Panc1 (cell line): ENCODE results near the gene OR2A25. TPM values are rescaled to one million over a fixed set of nuclear protein-coding genes. Genes with fewer than 3 reads are reported as not detected.

Source experiments
- ATAC-seq: fragments of 200-7000 bp; cut with Tn5 transposase; 2 replicates; pipeline ENCODE4 v1.9.1; 2020; ENCODE audit warnings: mild to moderate bottlenecking, moderate library complexity
- BruUV-seq: library from RNA; stranded (reverse); fragments of 400-500 nt; replicated peaks from 2 replicates; lab custom pipeline; 2021; lab: Mats Ljungman, UMichigan
- CTCF ChIA-PET: fragments of 300-600 bp; sonication (Branson Sonifier 250); formaldehyde crosslinking; loops from one replicate; lab custom pipeline; 2022; ENCODE audit warnings: antibody characterized with exemption; lab: Charles Lee
- POLR2A ChIA-PET: fragments of 300-600 bp; sonication (Branson Sonifier 250); formaldehyde crosslinking; loops from one replicate; lab custom pipeline; 2022; ENCODE audit warnings: antibody characterized with exemption; lab: Charles Lee
- DNase-seq: peaks from one replicate; pipeline ENCODE4 v3.0.0-alpha.2; 2010; ENCODE audit warnings: low read depth, low spot score
- H3K27ac ChIP-seq: 2 replicates; pipeline ENCODE4 v1.5.1; 2011; ENCODE audit warnings: mild to moderate bottlenecking, low read length, inconsistent platforms
- H3K27me3 ChIP-seq: fragments of 200-500 bp; sonication (Bioruptor generic); 2 replicates; pipeline ENCODE4 v1.6.0; 2014; ENCODE audit warnings: low read length, inconsistent platforms; ENCODE audit not compliant: control insufficient read depth, insufficient read depth
- H3K36me3 ChIP-seq: fragments of 200-500 bp; sonication (Bioruptor generic); 2 replicates; pipeline ENCODE4 v1.5.1; 2014; ENCODE audit warnings: inconsistent platforms, mild to moderate bottlenecking, low read length, moderate library complexity; ENCODE audit not compliant: control insufficient read depth, insufficient read depth
- H3K4me1 ChIP-seq: 2 replicates; pipeline ENCODE4 v1.5.1; 2011; ENCODE audit warnings: inconsistent platforms, mild to moderate bottlenecking, low read length, moderate library complexity; ENCODE audit not compliant: control insufficient read depth, insufficient read depth
- H3K4me3 ChIP-seq, 2 experiments: 2 replicates each; pipeline ENCODE4 v1.5.1; 2011 to 2012; ENCODE audit warnings: low read depth in 2 of 2, low read length in 2 of 2, mild to moderate bottlenecking in 2 of 2, inconsistent platforms in 1 of 2, moderate library complexity in 1 of 2
- H3K9me3 ChIP-seq: fragments of 200-500 bp; sonication (Bioruptor generic); 2 replicates; pipeline ENCODE4 v1.5.1; 2014; ENCODE audit warnings: low read depth, mild to moderate bottlenecking, inconsistent platforms, low read length, moderate library complexity; ENCODE audit not compliant: control insufficient read depth, insufficient read depth
- POLR2AphosphoS5 ChIP-seq: IDR thresholded peaks from 2 replicates; pipeline ENCODE4 v1.6.1; 2012; ENCODE audit warnings: mild to moderate bottlenecking, low read depth, low read length, moderate library complexity
- SIN3A ChIP-seq: IDR thresholded peaks from 2 replicates; pipeline ENCODE4 v1.6.1; 2012; ENCODE audit warnings: low read depth, mild to moderate bottlenecking, low read length, moderate library complexity, borderline replicate concordance; ENCODE audit not compliant: insufficient read depth
- TCF7L2 ChIP-seq: IDR thresholded peaks from 2 replicates; pipeline ENCODE4 v1.6.1; 2011; ENCODE audit warnings: mild to moderate bottlenecking, low read depth, low read length, inconsistent platforms
- in situ Hi-C: cut with HindIII; loops from 2 replicates; pipeline ENCODE4 v1.10.0; 2016; ENCODE audit warnings: low sequenced_read_pairs, low pct_unique_long_range_greater_than_20kb
- intact Hi-C: fragments of 100-400 bp; cut with micrococcal nuclease; formaldehyde crosslinking; loops from one replicate; pipeline ENCODE4 v1.10.0; 2022; ENCODE audit not compliant: unreplicated experiment
- total RNA-seq: library from RNA; stranded (reverse); gene quantifications from one replicate; pipeline ENCODE4 v1.2.1, GENCODE V29; 2021; ENCODE audit not compliant: unreplicated experiment
- TF ChIP-seq, protein P1 (sequence below): fragments of 450-650 bp; IDR thresholded peaks from 2 replicates; pipeline ENCODE4 v1.5.1; 2017; ENCODE audit warnings: mild to moderate bottlenecking
- TF ChIP-seq, protein P2 (sequence below), 2 experiments: IDR thresholded peaks; 2 replicates each; pipeline ENCODE4 v1.6.1; 2011 to 2012; ENCODE audit warnings: low read depth in 2 of 2, control low read depth in 1 of 2, low read length in 1 of 2, mild to moderate bottlenecking in 1 of 2, moderate library complexity in 1 of 2; ENCODE audit not compliant: insufficient read depth in 1 of 2

Gene OR2A25
- total RNA-seq, 1 experiment from 2014 or later = not detected

DNA sequence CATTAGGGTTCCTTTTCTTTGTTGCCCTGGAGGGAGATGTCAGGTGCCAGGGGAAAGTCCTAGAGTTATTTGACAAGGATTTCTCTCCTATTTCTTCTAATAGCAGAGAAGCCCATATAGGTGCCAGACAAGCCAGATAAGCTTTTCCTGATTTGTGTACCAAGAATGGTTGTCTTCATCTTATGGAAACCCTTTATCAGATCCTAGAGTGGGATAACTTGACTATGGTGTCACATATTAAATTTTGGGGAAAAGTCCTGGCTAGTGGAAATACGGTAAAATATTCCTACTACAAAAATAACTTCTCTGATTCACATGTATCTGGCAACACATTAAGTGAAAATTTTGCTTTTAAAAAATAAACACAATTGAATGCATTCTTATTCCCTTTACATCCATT lies 17.6 kb downstream of the OR2A25 start:
- no TSS peak for BruUV-seq
- Histone ChIP-seq H3K27me3 (no peaks in the 10 kb centered on the region), H3K4me1 (no peaks in the 10 kb centered on the region), H3K9me3 (no peaks in the 10 kb centered on the region), H3K27ac (no peak overlapping the region), H3K36me3 (no peaks in the 10 kb centered on the region), H3K4me3 (no peak overlapping the region)
- intact Hi-C loops (no loop called here), in situ Hi-C loops (no loop called here)
- TF ChIP-seq, protein P1, sequence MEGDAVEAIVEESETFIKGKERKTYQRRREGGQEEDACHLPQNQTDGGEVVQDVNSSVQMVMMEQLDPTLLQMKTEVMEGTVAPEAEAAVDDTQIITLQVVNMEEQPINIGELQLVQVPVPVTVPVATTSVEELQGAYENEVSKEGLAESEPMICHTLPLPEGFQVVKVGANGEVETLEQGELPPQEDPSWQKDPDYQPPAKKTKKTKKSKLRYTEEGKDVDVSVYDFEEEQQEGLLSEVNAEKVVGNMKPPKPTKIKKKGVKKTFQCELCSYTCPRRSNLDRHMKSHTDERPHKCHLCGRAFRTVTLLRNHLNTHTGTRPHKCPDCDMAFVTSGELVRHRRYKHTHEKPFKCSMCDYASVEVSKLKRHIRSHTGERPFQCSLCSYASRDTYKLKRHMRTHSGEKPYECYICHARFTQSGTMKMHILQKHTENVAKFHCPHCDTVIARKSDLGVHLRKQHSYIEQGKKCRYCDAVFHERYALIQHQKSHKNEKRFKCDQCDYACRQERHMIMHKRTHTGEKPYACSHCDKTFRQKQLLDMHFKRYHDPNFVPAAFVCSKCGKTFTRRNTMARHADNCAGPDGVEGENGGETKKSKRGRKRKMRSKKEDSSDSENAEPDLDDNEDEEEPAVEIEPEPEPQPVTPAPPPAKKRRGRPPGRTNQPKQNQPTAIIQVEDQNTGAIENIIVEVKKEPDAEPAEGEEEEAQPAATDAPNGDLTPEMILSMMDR = no peak
- POLR2A ChIA-PET = no interaction called here
- no peak for ATAC-seq
- no peak for DNase-seq
- CTCF ChIA-PET = no interaction called here

DNA sequence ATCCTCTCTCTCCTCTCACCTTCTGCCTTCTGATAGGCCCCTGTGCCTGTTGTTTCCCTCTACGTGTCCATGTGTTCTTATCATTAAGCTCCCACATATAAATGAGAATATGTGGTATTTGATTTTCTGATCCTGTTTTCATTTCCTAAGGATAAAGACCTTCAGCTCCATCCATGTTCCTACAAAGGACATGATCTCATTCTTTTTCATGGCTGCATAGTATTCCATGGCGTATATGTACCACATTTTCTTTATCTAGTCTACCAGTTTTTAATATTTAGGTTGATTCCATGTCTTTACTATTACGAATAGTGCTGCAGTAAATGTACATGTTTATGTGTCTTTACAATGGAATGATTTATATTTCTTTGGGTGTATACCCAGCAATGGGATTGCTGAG lies 21.1 kb downstream of the OR2A25 start:
- H3K4me3 ChIP-seq = no peak overlapping the region
- intact Hi-C loops = no loop called here
- no peaks in the 10 kb centered on the region for H3K36me3 ChIP-seq
- DNase-seq (no peak), ATAC-seq (no peak)
- ChIA-PET POLR2A (no interaction called here), CTCF (no interaction called here)
- no peaks in the 10 kb centered on the region for H3K9me3 ChIP-seq
- TF ChIP-seq SIN3A (no peak), POLR2AphosphoS5 (no peak), TCF7L2 (no peak)
- TF ChIP-seq, protein P2, sequence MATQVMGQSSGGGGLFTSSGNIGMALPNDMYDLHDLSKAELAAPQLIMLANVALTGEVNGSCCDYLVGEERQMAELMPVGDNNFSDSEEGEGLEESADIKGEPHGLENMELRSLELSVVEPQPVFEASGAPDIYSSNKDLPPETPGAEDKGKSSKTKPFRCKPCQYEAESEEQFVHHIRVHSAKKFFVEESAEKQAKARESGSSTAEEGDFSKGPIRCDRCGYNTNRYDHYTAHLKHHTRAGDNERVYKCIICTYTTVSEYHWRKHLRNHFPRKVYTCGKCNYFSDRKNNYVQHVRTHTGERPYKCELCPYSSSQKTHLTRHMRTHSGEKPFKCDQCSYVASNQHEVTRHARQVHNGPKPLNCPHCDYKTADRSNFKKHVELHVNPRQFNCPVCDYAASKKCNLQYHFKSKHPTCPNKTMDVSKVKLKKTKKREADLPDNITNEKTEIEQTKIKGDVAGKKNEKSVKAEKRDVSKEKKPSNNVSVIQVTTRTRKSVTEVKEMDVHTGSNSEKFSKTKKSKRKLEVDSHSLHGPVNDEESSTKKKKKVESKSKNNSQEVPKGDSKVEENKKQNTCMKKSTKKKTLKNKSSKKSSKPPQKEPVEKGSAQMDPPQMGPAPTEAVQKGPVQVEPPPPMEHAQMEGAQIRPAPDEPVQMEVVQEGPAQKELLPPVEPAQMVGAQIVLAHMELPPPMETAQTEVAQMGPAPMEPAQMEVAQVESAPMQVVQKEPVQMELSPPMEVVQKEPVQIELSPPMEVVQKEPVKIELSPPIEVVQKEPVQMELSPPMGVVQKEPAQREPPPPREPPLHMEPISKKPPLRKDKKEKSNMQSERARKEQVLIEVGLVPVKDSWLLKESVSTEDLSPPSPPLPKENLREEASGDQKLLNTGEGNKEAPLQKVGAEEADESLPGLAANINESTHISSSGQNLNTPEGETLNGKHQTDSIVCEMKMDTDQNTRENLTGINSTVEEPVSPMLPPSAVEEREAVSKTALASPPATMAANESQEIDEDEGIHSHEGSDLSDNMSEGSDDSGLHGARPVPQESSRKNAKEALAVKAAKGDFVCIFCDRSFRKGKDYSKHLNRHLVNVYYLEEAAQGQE (IDR thresholded peaks at IDR 0.05; ENCODE audit: insufficient read depth in 1 of 2, low read depth in 2 of 2, low read length in 1 of 2) = no peak
- TF ChIP-seq, protein P1 = no peak
- in situ Hi-C loops = no loop called here
- H3K4me1 ChIP-seq = no peaks in the 10 kb centered on the region
- no peak overlapping the region for H3K27ac ChIP-seq
- no TSS peak for BruUV-seq
- no peaks in the 10 kb centered on the region for H3K27me3 ChIP-seq

DNA sequence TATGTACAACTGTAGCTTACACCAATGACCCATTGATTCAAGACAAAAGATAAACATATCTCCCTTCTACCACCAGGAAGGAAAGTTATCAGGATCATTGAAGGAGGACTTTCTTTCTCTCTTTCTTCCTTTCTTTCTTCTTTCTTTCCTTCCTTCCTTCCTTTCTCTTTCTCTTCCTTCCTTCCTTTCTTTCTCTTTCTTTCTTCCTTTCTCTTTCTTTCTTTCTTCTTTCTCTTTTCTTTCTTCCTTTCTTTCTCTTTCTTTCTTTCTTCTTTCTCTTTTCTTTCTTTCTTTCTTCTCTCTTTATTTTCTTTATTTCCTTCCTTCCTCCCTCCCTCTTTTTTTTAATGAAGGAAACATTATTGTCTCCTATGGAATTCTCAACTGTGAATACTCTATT lies 29.2 kb downstream of the OR2A25 start:
- no peak for ATAC-seq
- in situ Hi-C loops = no loop called here
- POLR2A ChIA-PET = no interaction called here

More for the DNA sequence above, 29.2 kb downstream of the OR2A25 start:
- intact Hi-C loops = no loop called here
- CTCF ChIA-PET = no interaction called here
- no TSS peak for BruUV-seq
- no peaks in the 10 kb centered on the region for H3K9me3 ChIP-seq
- H3K4me1 ChIP-seq = no peaks in the 10 kb centered on the region
- DNase-seq = no peak
- H3K27me3 ChIP-seq = no peaks in the 10 kb centered on the region
- no peak overlapping the region for H3K4me3 ChIP-seq
- no peaks in the 10 kb centered on the region for H3K36me3 ChIP-seq
- H3K27ac ChIP-seq = no peak overlapping the region
- TF ChIP-seq, protein P2 (IDR thresholded peaks at IDR 0.05; ENCODE audit: insufficient read depth in 1 of 2, low read depth in 2 of 2, low read length in 1 of 2) = no peak
- TF ChIP-seq POLR2AphosphoS5 (no peak), TCF7L2 (no peak), SIN3A (no peak)
- TF ChIP-seq, protein P1 = no peak
